ENCODE measurements around the gene C11orf98. TPM values are rescaled to one million over a fixed set of nuclear protein-coding genes. Genes with fewer than 3 reads are reported as not detected.

Gene C11orf98
- total and polyA plus RNA-seq, 2 of the 13 experiments (the other 11 are each of a cell fraction or from before 2014, with no cell fraction given) = 30.4 to 91.8 TPM

DNA sequence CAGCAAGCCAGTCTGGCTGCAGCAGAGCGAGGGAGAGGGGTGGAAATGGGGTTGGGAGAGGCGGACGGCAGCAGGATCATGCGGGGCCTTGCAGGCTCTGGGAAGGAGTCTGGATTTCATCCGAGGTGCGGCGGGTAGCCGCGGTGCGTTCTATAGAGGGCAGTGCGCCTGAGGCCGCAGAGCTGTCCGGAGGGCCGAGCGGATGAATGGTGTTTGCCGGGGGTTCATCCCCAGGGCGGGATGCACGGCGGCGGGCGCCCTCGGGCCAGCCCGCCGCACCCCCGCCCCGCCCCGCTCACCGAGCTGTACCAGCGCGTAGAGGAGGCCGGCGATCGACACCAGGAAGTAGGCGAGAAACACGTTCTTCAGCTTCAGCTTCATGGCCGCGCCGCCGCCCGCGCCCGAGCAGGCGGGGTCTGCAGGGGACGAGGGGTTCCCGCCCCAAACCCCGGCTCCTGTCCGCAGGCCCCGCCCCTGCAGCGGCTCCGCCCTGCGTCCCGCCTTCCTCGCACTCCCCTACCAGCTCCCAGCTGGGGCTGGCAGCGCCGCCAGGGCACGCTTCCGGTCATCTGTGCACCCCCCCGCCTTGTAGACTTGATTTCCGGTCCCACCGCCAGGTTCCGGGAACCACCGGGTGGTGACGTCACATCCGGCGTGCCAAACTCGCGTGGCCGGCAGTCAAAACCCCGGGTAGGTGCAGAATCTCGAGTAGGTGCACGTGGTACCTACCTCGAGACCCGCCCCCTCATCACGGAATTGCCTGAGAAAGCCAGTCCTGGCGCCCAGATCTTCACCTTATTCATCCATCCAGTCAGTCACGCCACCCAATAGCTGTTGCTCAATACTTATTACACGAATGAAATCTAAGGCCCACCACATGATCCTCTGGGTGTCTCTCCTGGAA lies 43.2 kb downstream of the C11orf98 start, which contains the start of gene B3GAT3 (continued):
- TF ChIP-seq ZNF770 (CRISPR knock-in tag; IDR thresholded peaks at IDR 0.05) = peak; percentile 9; the same call in 1 of the 2 replicates
- peak; percentile 81; the same call in 1 of the 2 replicates for TF ChIP-seq CBX5 (CRISPR knock-in tag; IDR thresholded peaks at IDR 0.05; ENCODE audit: borderline replicate concordance)
- 0 out of 2 replicates have a peak, but pooled peaks have one; percentile 14 for TF ChIP-seq ZMYM3 (CRISPR knock-in tag; IDR thresholded peaks at IDR 0.05)
- TF ChIP-seq, protein P1, sequence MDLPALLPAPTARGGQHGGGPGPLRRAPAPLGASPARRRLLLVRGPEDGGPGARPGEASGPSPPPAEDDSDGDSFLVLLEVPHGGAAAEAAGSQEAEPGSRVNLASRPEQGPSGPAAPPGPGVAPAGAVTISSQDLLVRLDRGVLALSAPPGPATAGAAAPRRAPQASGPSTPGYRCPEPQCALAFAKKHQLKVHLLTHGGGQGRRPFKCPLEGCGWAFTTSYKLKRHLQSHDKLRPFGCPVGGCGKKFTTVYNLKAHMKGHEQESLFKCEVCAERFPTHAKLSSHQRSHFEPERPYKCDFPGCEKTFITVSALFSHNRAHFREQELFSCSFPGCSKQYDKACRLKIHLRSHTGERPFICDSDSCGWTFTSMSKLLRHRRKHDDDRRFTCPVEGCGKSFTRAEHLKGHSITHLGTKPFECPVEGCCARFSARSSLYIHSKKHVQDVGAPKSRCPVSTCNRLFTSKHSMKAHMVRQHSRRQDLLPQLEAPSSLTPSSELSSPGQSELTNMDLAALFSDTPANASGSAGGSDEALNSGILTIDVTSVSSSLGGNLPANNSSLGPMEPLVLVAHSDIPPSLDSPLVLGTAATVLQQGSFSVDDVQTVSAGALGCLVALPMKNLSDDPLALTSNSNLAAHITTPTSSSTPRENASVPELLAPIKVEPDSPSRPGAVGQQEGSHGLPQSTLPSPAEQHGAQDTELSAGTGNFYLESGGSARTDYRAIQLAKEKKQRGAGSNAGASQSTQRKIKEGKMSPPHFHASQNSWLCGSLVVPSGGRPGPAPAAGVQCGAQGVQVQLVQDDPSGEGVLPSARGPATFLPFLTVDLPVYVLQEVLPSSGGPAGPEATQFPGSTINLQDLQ (CRISPR knock-in tag; IDR thresholded peaks at IDR 0.05) = 0 out of 2 replicates have a peak, but pooled peaks have one; percentile 48
- TF ChIP-seq, protein P2, sequence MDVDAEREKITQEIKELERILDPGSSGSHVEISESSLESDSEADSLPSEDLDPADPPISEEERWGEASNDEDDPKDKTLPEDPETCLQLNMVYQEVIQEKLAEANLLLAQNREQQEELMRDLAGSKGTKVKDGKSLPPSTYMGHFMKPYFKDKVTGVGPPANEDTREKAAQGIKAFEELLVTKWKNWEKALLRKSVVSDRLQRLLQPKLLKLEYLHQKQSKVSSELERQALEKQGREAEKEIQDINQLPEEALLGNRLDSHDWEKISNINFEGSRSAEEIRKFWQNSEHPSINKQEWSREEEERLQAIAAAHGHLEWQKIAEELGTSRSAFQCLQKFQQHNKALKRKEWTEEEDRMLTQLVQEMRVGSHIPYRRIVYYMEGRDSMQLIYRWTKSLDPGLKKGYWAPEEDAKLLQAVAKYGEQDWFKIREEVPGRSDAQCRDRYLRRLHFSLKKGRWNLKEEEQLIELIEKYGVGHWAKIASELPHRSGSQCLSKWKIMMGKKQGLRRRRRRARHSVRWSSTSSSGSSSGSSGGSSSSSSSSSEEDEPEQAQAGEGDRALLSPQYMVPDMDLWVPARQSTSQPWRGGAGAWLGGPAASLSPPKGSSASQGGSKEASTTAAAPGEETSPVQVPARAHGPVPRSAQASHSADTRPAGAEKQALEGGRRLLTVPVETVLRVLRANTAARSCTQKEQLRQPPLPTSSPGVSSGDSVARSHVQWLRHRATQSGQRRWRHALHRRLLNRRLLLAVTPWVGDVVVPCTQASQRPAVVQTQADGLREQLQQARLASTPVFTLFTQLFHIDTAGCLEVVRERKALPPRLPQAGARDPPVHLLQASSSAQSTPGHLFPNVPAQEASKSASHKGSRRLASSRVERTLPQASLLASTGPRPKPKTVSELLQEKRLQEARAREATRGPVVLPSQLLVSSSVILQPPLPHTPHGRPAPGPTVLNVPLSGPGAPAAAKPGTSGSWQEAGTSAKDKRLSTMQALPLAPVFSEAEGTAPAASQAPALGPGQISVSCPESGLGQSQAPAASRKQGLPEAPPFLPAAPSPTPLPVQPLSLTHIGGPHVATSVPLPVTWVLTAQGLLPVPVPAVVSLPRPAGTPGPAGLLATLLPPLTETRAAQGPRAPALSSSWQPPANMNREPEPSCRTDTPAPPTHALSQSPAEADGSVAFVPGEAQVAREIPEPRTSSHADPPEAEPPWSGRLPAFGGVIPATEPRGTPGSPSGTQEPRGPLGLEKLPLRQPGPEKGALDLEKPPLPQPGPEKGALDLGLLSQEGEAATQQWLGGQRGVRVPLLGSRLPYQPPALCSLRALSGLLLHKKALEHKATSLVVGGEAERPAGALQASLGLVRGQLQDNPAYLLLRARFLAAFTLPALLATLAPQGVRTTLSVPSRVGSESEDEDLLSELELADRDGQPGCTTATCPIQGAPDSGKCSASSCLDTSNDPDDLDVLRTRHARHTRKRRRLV (CRISPR knock-in tag; IDR thresholded peaks at IDR 0.05) = peak; percentile 73
- no peak for TF ChIP-seq HOXD1 (CRISPR knock-in tag; IDR thresholded peaks at IDR 0.05)
- TF ChIP-seq PRDM10 (CRISPR knock-in tag; IDR thresholded peaks at IDR 0.05; ENCODE audit: low read depth) = peak; percentile 72
- TF ChIP-seq, protein P3, sequence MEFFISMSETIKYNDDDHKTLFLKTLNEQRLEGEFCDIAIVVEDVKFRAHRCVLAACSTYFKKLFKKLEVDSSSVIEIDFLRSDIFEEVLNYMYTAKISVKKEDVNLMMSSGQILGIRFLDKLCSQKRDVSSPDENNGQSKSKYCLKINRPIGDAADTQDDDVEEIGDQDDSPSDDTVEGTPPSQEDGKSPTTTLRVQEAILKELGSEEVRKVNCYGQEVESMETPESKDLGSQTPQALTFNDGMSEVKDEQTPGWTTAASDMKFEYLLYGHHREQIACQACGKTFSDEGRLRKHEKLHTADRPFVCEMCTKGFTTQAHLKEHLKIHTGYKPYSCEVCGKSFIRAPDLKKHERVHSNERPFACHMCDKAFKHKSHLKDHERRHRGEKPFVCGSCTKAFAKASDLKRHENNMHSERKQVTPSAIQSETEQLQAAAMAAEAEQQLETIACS (CRISPR knock-in tag; IDR thresholded peaks at IDR 0.05) = 0 out of 2 replicates have a peak, but pooled peaks have one; percentile 38
- peak; percentile 87; the same call in 1 of the 2 replicates for TF ChIP-seq ZNF615 (CRISPR knock-in tag; IDR thresholded peaks at IDR 0.05; ENCODE audit: borderline replicate concordance)
- TF ChIP-seq NR2C2 (CRISPR knock-in tag; IDR thresholded peaks at IDR 0.05; ENCODE audit: borderline replicate concordance) = peak; percentile 56; the same call in 1 of the 2 replicates
- TF ChIP-seq ZNF558 (CRISPR knock-in tag; IDR thresholded peaks at IDR 0.05; ENCODE audit: borderline replicate concordance) = no peak

Data from HepG2 (cell line).